Measurements from ENCODE around the gene SLC2A13.

GRCh38 chr12:40011775-40012129, 94.1 kb downstream of the SLC2A13 start:
- TF ChIP-seq CTCF (conservative IDR thresholded peaks at IDR 0.05 in 1 of 2, IDR thresholded peaks at IDR 0.05 in 1 of 2; ENCODE audit: extremely low read depth in 1 of 2, insufficient read depth in 1 of 2, low read depth in 1 of 2, low read length in 2 of 2) (no peak), EZH2 (IDR thresholded peaks at IDR 0.05; ENCODE audit: borderline replicate concordance, low read length) (no peak)

Measured in mammary epithelial cell (primary cell).